Vagina (tissue), 2 donors: ENCODE results near the gene ACRV1.

Experiments used
- POLR2A ChIP-seq, 2 donors: fragments of 450-650 bp; IDR thresholded peaks; one replicate each; pipeline ENCODE4 v1.6.1; 2017; ENCODE audit warnings: antibody characterized with exemption in 2 of 2, mild to moderate bottlenecking in 2 of 2, moderate library complexity in 2 of 2
- POLR2AphosphoS5 ChIP-seq, 2 donors: sonication (generic); formaldehyde crosslinking; IDR thresholded peaks; one replicate each; pipeline ENCODE4 v1.9.0; 2017; ENCODE audit warnings: antibody characterized with exemption in 2 of 2, mild to moderate bottlenecking in 2 of 2, low read depth in 1 of 2; ENCODE audit not compliant: insufficient read depth in 1 of 2
- TF ChIP-seq, protein P1 (sequence below), 3 experiments: fragments of 450-650 bp in 2 of 3; fragments of 200-600 bp in 1 of 3; sonication (generic) in 1 of 3; IDR thresholded peaks; one replicate each; pipeline ENCODE4 v1.5.1; 2017 to 2019; ENCODE audit warnings: antibody characterized with exemption in 3 of 3, mild to moderate bottlenecking in 2 of 3, moderate library complexity in 2 of 3

DNA sequence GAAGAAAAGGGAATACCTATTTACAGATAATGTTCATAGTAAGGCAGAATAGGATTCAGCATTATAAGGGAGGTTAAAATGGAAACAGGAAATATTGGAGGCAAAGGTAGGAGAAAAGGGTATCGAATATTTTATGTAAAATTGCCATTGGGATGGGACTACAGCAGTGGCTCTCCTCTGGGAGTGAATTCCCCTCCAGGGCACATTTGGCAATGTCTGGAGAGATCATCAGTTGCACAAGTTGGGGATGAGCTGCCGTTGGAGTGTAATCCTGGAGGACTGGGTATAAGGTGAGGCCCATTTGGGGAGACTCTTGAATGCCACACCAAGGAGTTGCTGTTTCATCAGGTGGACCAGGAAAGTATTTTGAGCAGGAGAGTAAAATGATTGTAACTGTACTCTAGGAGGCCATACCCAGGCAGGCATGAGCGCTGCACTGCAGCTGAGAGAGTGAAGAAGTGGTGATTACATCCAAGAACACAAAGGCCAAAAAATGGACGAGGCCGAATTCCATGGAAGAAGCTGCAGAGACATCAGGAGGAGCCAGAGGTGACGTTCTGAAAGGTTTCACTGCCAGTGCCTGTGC lies 8.7 kb upstream of the ACRV1 start:
- TF ChIP-seq, protein P1, sequence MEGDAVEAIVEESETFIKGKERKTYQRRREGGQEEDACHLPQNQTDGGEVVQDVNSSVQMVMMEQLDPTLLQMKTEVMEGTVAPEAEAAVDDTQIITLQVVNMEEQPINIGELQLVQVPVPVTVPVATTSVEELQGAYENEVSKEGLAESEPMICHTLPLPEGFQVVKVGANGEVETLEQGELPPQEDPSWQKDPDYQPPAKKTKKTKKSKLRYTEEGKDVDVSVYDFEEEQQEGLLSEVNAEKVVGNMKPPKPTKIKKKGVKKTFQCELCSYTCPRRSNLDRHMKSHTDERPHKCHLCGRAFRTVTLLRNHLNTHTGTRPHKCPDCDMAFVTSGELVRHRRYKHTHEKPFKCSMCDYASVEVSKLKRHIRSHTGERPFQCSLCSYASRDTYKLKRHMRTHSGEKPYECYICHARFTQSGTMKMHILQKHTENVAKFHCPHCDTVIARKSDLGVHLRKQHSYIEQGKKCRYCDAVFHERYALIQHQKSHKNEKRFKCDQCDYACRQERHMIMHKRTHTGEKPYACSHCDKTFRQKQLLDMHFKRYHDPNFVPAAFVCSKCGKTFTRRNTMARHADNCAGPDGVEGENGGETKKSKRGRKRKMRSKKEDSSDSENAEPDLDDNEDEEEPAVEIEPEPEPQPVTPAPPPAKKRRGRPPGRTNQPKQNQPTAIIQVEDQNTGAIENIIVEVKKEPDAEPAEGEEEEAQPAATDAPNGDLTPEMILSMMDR (IDR thresholded peaks at IDR 0.05), result no peak
- no peak for TF ChIP-seq POLR2AphosphoS5 (IDR thresholded peaks at IDR 0.05; ENCODE audit: insufficient read depth in 1 of 2, low read depth in 1 of 2)
- no peak for TF ChIP-seq POLR2A (IDR thresholded peaks at IDR 0.05)
